ENCODE data around the gene ABCF2. TPM values are rescaled to one million over a fixed set of nuclear protein-coding genes. Genes with fewer than 3 reads are reported as not detected.

ABCF2 gene
- total RNA-seq, 1 experiment from 2014 or later: 63.7 TPM

GRCh38 chr7:151195616-151196450 is 31.2 kb downstream of the ABCF2 start:
- H3K79me2 ChIP-seq (ENCODE audit: insufficient read depth, low read length): no peaks in the 10 kb centered on the region
- no peak for TF ChIP-seq POLR2A (IDR thresholded peaks at IDR 0.05; ENCODE audit: borderline replicate concordance, extremely low read depth, insufficient read depth, insufficient read length)
- TF ChIP-seq, protein P1, sequence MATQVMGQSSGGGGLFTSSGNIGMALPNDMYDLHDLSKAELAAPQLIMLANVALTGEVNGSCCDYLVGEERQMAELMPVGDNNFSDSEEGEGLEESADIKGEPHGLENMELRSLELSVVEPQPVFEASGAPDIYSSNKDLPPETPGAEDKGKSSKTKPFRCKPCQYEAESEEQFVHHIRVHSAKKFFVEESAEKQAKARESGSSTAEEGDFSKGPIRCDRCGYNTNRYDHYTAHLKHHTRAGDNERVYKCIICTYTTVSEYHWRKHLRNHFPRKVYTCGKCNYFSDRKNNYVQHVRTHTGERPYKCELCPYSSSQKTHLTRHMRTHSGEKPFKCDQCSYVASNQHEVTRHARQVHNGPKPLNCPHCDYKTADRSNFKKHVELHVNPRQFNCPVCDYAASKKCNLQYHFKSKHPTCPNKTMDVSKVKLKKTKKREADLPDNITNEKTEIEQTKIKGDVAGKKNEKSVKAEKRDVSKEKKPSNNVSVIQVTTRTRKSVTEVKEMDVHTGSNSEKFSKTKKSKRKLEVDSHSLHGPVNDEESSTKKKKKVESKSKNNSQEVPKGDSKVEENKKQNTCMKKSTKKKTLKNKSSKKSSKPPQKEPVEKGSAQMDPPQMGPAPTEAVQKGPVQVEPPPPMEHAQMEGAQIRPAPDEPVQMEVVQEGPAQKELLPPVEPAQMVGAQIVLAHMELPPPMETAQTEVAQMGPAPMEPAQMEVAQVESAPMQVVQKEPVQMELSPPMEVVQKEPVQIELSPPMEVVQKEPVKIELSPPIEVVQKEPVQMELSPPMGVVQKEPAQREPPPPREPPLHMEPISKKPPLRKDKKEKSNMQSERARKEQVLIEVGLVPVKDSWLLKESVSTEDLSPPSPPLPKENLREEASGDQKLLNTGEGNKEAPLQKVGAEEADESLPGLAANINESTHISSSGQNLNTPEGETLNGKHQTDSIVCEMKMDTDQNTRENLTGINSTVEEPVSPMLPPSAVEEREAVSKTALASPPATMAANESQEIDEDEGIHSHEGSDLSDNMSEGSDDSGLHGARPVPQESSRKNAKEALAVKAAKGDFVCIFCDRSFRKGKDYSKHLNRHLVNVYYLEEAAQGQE (IDR thresholded peaks at IDR 0.05; ENCODE audit: low read depth): no peak
- TF ChIP-seq YY1 (IDR thresholded peaks at IDR 0.05; ENCODE audit: extremely low read depth, insufficient replicate concordance, low read depth, low read length): no peak
- no peak for TF ChIP-seq JUND (IDR thresholded peaks at IDR 0.05)
- no peak for TF ChIP-seq SP1 (IDR thresholded peaks at IDR 0.05; ENCODE audit: low read depth)
- no peak for TF ChIP-seq EZH2 (IDR thresholded peaks at IDR 0.05)
- no peak for TF ChIP-seq CEBPB (IDR thresholded peaks at IDR 0.05; ENCODE audit: low read depth)
- TF ChIP-seq ZFX (IDR thresholded peaks at IDR 0.05): no peak
- no peak for TF ChIP-seq EGR1 (IDR thresholded peaks at IDR 0.05; ENCODE audit: low read depth)
- TF ChIP-seq TCF7L2 (IDR thresholded peaks at IDR 0.05; ENCODE audit: borderline replicate concordance, extremely low read depth, insufficient read depth, insufficient read length): no peak
- TF ChIP-seq CBX3 (IDR thresholded peaks at IDR 0.05; ENCODE audit: low read depth): no peak
- TF ChIP-seq, protein P2, sequence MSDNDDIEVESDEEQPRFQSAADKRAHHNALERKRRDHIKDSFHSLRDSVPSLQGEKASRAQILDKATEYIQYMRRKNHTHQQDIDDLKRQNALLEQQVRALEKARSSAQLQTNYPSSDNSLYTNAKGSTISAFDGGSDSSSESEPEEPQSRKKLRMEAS (IDR thresholded peaks at IDR 0.05): no peak
- no peak for TF ChIP-seq FOSL1 (IDR thresholded peaks at IDR 0.05; ENCODE audit: low read depth)
- TF ChIP-seq SRF (IDR thresholded peaks at IDR 0.05; ENCODE audit: low read depth): no peak
- TF ChIP-seq ZNF274 (IDR thresholded peaks at IDR 0.05; ENCODE audit: low read depth, low read length): no peak
- no peak for TF ChIP-seq CTCF (IDR thresholded peaks at IDR 0.05 in 2 of 3, conservative IDR thresholded peaks at IDR 0.05 in 1 of 3; ENCODE audit: borderline replicate concordance in 1 of 3, insufficient read depth in 1 of 3, low read depth in 2 of 3, low read length in 2 of 3)
- no peak for TF ChIP-seq ELF1 (IDR thresholded peaks at IDR 0.05; ENCODE audit: borderline replicate concordance, low read depth)
- TF ChIP-seq, protein P3, sequence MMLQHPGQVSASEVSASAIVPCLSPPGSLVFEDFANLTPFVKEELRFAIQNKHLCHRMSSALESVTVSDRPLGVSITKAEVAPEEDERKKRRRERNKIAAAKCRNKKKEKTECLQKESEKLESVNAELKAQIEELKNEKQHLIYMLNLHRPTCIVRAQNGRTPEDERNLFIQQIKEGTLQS (IDR thresholded peaks at IDR 0.05): no peak
- no peak for TF ChIP-seq POLR2AphosphoS5 (IDR thresholded peaks at IDR 0.05; ENCODE audit: low read depth, low read length)
- no peak for TF ChIP-seq SIN3A (IDR thresholded peaks at IDR 0.05; ENCODE audit: low read depth)
- H4K20me1 ChIP-seq (ENCODE audit: insufficient read depth): no peaks in the 10 kb centered on the region
- no TSS peak for BruUV-seq (replicated peaks)
- no peaks in the 10 kb centered on the region for H3K9me3 ChIP-seq (ENCODE audit: control insufficient read depth in 1 of 2, insufficient read depth in 1 of 2, low read depth in 1 of 2, low read length in 2 of 2)
- ChIA-PET RAD21 (ENCODE audit: low non-redundant PET in 1 of 2, low total read pairs in 2 of 2, uncharacterized antibody in 2 of 2, unreplicated experiment in 2 of 2) (no interaction called here), CTCF (no interaction called here), POLR2A (no interaction called here)
- H3K36me3 ChIP-seq (ENCODE audit: control insufficient read depth in 1 of 2, insufficient read depth in 2 of 2, low read length in 2 of 2): no peaks in the 10 kb centered on the region
- peaks cover 18% of the 10 kb centered on the region; the same call in 1 of the 2 replicates for H3K27me3 ChIP-seq (ENCODE audit: insufficient read depth, low read length)
- no peak overlapping the region for H2AFZ ChIP-seq (ENCODE audit: low read depth, low read length, poor library complexity, severe bottlenecking)
- DNase-seq (ENCODE audit: low read depth, low spot score): no peak
- no peak overlapping the region for H3K4me2 ChIP-seq (ENCODE audit: low read length)
- H3K9me2 ChIP-seq (ENCODE audit: insufficient read depth): no peaks in the 10 kb centered on the region
- H3K4me1 ChIP-seq (ENCODE audit: control insufficient read depth in 1 of 2, insufficient read depth in 2 of 2, low read length in 2 of 2): no peaks in the 10 kb centered on the region
- intact Hi-C loops (cut with micrococcal nuclease): no loop called here
- no peak overlapping the region for H3K4me3 ChIP-seq (replicated peaks in 1 of 2; ENCODE audit: low read depth in 1 of 2, low read length in 2 of 2)
- no peak overlapping the region for H3K9ac ChIP-seq (ENCODE audit: low read length)
- no peak; the same call in 1 of the 2 replicates for ATAC-seq
- H3K27ac ChIP-seq (ENCODE audit: low read depth, low read length): no peak overlapping the region
